Measurements from ENCODE around the gene SYCP2L.
"Not testable (repeated sequence)": the region's sequence is repeated elsewhere in the genome, so short reads cannot be mapped to it uniquely, and the experiment has no call there.

Gene SYCP2L

DNA sequence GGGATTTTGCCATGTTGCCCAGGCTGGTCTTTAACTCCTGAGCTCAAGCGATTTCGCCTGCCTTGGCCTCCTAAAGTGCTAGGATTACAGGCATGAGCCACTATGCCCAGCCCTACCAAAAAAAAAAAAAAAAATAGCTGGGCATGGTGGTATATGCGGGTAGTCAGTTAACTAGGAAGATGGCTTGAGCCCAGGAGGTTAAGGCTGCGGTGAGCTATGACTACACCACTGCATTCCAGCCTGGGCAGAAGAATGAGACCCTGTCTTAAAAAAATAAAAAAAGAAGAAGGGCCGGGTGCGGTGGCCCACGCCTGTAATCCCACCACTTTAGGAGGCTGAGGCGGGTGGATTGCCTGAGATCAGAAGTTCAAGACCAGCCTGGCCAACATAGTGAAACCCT is 107.0 kb downstream of the SYCP2L start:
- Mint-ChIP-seq H3K4me3 (no peak overlapping the region), H3K27me3 (peaks cover 11% of the 10 kb centered on the region), H3K27ac (no peak overlapping the region), H3K4me1 (ENCODE audit: low read depth) (no peaks in the 10 kb centered on the region), H3K9me3 (no peaks in the 10 kb centered on the region), H3K36me3 (ENCODE audit: low read depth) (no peaks in the 10 kb centered on the region)
- no peak for DNase-seq

DNA sequence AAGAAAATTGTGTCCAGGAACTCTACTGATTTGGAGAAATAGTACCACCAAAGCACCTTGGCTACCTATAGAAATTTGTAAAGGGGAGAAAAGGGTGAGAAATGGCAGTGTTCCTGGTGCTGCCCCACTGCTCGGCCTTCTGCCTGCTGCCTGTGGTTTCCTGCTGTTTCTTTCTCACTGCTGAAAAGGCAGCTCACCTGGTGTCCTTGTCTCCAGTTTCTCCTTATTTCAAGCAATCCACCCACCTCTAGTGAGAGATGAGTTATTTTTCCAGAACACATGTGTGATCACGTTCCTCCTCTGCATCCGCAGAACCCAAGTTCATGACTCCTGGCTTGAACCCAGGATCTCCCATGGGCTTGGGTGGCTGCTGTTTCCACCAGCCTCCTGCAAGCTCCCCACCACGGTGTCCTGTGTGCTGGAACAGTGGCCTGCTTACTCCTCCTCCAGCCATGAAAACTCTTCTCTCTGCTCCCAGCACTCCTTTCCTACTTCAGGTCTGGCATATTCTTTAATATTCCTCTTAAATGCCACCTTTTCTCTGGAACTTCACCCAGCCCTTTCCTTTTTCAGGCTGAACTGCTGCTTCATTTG is 108.4 kb downstream of the SYCP2L start:
- no peak for DNase-seq
- peaks cover 10% of the 10 kb centered on the region for H3K27me3 Mint-ChIP-seq

DNA sequence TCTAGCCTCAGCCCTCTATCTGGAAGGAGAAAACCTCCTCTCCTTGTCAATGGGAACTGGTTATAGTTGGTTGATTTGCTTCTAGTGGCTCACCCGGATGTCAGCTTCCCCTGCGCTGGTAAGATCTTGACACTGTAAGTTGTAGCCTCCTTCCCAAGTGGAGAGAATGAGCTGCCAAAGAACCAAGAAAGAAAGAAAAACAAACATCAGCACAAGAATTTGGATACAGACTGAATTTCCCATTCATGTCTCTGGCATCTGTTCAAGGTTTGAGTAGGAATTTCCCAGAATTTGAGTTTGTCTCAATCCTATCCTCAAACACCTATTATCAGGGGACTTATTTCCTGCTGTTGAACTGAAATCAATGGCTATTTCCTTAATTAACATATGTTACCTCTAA is 113.1 kb downstream of the SYCP2L start:
- no peaks in the 10 kb centered on the region for H3K4me1 Mint-ChIP-seq (ENCODE audit: low read depth)
- H3K9me3 Mint-ChIP-seq: no peaks in the 10 kb centered on the region
- H3K27ac Mint-ChIP-seq: no peak overlapping the region
- no peak for DNase-seq
- H3K36me3 Mint-ChIP-seq (ENCODE audit: low read depth): no peaks in the 10 kb centered on the region
- H3K4me3 Mint-ChIP-seq: no peak overlapping the region
- peaks cover 7% of the 10 kb centered on the region for H3K27me3 Mint-ChIP-seq

More for the DNA sequence above, 108.4 kb downstream of the SYCP2L start:
- no peaks in the 10 kb centered on the region for H3K4me1 Mint-ChIP-seq (ENCODE audit: low read depth)
- H3K9me3 Mint-ChIP-seq: no peaks in the 10 kb centered on the region
- no peak overlapping the region for H3K4me3 Mint-ChIP-seq
- H3K36me3 Mint-ChIP-seq (ENCODE audit: low read depth): no peaks in the 10 kb centered on the region
- no peak overlapping the region for H3K27ac Mint-ChIP-seq

DNA sequence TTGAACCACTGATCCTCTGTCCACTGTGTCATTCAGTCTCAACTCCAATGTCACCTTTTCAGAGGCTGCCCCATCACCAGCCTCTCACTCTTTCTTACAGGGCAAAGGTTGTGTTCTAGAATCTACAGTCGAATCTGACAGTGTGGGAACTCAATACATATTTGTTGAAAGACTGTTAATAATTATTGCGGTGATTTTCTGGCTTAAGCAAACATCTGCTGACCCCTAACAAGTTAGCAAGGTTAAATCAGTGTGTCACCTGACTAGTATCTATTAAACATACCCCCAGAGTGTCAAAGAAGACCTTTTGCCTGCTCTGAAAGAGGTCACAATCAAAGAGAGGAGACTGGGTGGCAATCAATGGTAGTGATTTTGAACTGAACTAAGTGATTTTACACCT is 115.3 kb downstream of the SYCP2L start:
- Mint-ChIP-seq H3K27me3 (peaks cover 9% of the 10 kb centered on the region), H3K9me3 (no peaks in the 10 kb centered on the region), H3K27ac (no peak overlapping the region), H3K4me3 (no peak overlapping the region), H3K4me1 (ENCODE audit: low read depth) (no peaks in the 10 kb centered on the region), H3K36me3 (ENCODE audit: low read depth) (no peaks in the 10 kb centered on the region)
- DNase-seq: no peak

DNA sequence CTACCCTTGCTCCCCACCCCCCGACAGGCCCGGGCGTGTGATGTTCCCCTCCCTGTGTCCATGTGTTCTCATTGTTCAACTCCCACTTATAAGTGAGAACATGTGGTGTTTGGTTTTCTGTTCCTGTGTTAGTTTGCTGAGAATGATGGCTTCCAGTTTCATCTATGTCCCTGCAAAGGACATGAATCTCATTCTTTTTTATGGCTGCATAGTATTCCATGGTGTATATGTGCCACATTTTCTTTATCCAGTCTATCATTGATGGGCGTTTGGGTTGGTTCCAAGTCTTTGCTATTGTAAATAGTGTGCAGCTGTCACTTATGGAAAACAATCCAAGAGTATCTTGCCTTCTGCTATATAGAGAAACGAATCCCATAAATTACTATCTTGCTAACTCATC is 116.4 kb downstream of the SYCP2L start:
- not testable (repeated sequence) for H3K27me3 Mint-ChIP-seq; H3K36me3 Mint-ChIP-seq (ENCODE audit: low read depth); H3K4me1 Mint-ChIP-seq (ENCODE audit: low read depth); H3K4me3 Mint-ChIP-seq; DNase-seq; H3K9me3 Mint-ChIP-seq; H3K27ac Mint-ChIP-seq

DNA sequence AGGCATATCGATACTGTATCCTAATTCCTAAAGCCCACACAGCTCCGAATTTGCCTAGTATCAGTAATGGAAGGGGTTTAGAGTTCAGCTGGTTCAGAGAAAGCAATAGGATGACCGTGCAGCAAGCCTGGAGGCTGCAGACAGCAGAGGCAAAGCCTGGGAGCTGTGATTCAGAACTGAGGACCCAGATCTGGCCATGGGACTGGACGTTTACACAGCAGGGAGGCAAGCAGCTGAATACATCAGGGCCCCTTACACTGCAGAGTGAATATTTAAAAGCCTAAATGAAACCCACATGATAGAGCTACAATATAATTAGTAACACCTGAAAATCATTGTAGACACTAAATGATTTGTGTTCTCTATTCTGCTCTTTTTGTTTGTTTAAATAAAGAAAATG is 119.2 kb downstream of the SYCP2L start:
- Mint-ChIP-seq H3K4me1 (ENCODE audit: low read depth) (no peaks in the 10 kb centered on the region), H3K27ac (no peak overlapping the region), H3K36me3 (ENCODE audit: low read depth) (no peaks in the 10 kb centered on the region), H3K27me3 (peaks cover 18% of the 10 kb centered on the region), H3K4me3 (no peak overlapping the region), H3K9me3 (no peaks in the 10 kb centered on the region)
- DNase-seq: no peak

DNA sequence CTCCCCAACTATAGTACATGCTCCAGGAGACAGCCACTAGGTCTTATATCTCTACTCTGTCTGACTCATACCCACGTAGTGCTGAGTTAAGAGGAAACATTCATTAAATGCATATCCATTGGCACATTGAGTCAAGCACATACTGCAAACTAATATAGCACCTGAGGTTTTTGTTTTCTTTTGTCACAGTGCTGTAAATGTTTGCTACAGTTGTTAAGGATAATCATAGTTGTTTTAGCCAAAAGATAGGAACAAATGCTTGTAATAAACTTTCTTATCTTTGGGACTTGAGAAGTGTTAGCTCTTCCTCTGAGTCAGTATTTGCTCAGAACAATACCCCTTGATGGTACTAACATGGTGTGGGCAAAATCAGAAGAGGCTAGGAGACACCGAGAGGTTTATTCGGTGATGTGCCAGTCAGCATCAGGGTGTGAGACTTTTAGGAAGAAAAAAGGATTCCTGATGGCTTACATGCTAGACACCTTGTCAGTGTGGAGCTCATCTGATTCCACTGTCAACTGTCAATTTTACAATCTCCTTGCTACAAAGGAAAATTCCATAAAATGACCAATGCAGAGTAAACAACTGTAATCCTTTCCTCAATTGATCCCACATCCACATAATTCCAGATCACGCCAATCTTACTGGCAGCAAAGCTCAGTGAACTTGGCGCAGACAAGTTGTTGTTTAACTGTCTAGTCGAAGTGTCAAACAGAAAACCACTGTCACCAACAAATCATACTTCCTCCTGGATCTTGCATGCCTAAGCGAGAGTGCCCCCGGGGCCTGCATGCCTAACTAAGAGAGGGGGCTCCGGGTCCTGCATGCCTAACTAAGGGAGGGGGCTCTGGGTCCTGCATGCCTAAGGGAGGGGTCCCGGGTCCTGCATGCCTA is 121.1 kb downstream of the SYCP2L start:
- Mint-ChIP-seq H3K4me1 (ENCODE audit: low read depth) (no peaks in the 10 kb centered on the region), H3K27me3 (peaks cover 14% of the 10 kb centered on the region), H3K27ac (no peak overlapping the region), H3K9me3 (no peaks in the 10 kb centered on the region), H3K36me3 (ENCODE audit: low read depth) (no peaks in the 10 kb centered on the region), H3K4me3 (no peak overlapping the region)
- DNase-seq: no peak

DNA sequence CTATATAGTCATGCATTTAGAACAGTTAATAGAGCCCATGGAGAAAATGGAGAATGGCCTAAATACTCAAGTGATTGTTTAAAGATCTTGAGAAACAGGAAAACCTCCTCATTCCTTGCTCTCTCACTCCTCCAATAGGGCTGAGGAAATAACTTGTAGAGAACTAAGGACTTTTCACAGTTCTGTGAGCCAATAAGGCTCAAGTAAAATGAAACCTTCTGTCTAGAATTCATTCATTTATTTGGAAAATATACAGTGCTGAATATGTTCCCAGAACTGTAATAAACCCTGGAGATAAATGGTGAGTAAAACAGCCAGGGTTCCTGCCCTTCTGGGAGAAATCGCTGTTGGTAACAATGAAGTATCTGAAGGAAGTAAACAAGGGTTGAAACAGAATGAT is 122.0 kb downstream of the SYCP2L start:
- Mint-ChIP-seq H3K36me3 (ENCODE audit: low read depth) (no peaks in the 10 kb centered on the region), H3K4me1 (ENCODE audit: low read depth) (no peaks in the 10 kb centered on the region), H3K27me3 (peaks cover 20% of the 10 kb centered on the region), H3K27ac (no peak overlapping the region), H3K4me3 (no peak overlapping the region), H3K9me3 (no peaks in the 10 kb centered on the region)
- DNase-seq: no peak

DNA sequence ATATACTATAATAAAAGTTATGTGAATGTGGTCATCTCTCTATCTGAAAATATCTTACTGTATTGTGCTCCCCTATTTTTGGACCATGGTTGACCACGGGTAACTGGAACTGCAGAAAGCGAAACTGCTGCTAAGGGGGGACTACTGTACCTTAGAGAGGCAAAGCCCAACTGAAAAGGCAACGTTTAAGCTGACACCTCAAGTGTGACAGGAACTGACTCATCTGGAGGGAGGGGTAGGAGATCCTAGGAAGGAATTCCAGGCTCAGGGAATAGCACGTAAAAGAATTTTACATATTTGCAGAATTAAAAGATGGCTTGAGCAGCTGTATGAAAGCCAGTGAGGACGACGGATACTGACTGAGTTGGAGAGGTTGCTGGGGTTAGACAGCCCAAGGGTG is 122.5 kb downstream of the SYCP2L start:
- no peak overlapping the region for H3K4me3 Mint-ChIP-seq
- H3K27me3 Mint-ChIP-seq: peaks cover 22% of the 10 kb centered on the region
- H3K9me3 Mint-ChIP-seq: no peaks in the 10 kb centered on the region
- no peaks in the 10 kb centered on the region for H3K4me1 Mint-ChIP-seq (ENCODE audit: low read depth)
- no peak overlapping the region for H3K27ac Mint-ChIP-seq
- DNase-seq: no peak
- no peaks in the 10 kb centered on the region for H3K36me3 Mint-ChIP-seq (ENCODE audit: low read depth)

DNA sequence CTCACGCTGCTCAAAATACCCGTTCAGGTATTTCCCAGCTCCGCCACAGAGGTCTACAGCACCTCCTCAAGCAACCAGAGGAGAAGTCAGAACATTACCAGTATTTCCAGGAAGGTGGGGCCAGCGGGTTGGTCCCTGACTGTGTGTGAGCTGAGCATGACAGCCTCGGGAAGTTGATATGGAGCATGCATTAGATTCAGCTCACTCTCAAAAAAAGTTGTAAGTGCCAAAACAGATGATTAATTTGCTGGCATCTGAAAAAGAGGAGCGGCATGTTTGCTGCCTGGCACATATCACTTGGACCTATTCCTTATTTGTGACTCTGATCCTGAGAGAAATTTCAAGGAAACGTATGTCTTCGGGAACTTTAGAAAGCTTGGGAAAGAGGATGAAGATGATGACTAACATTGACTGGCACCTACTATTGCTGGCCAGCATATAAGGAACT is 125.0 kb downstream of the SYCP2L start:
- Mint-ChIP-seq H3K4me3 (no peak overlapping the region), H3K4me1 (ENCODE audit: low read depth) (no peaks in the 10 kb centered on the region), H3K36me3 (ENCODE audit: low read depth) (no peaks in the 10 kb centered on the region), H3K27ac (no peak overlapping the region), H3K27me3 (peaks cover 29% of the 10 kb centered on the region), H3K9me3 (no peaks in the 10 kb centered on the region)
- DNase-seq: no peak

DNA sequence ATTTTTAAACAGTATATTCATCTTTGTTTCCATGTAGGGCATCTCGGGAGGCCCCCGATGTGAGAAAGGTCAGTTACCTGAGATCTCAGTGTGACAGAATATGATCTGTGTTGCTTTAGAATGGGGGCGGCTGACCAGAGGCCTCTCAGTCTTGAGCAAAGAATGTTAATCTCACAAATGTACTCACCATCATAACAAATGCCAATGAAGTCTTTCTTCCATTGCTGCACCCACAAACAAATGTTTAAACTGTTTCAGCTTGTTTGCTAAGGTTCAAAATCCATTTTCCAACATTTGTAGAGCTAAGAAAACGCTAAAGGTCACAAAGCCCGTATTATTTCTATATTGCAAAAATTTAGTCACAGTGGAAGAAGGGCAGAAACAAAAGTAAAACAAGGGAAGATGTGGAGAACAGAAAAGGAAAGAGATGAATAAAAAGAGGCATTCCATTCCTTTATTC is 125.5 kb downstream of the SYCP2L start:
- Mint-ChIP-seq H3K36me3 (ENCODE audit: low read depth) (no peaks in the 10 kb centered on the region), H3K4me3 (no peak overlapping the region), H3K27ac (no peak overlapping the region), H3K27me3 (peaks cover 29% of the 10 kb centered on the region), H3K4me1 (ENCODE audit: low read depth) (no peaks in the 10 kb centered on the region), H3K9me3 (no peaks in the 10 kb centered on the region)
- no peak for DNase-seq

DNA sequence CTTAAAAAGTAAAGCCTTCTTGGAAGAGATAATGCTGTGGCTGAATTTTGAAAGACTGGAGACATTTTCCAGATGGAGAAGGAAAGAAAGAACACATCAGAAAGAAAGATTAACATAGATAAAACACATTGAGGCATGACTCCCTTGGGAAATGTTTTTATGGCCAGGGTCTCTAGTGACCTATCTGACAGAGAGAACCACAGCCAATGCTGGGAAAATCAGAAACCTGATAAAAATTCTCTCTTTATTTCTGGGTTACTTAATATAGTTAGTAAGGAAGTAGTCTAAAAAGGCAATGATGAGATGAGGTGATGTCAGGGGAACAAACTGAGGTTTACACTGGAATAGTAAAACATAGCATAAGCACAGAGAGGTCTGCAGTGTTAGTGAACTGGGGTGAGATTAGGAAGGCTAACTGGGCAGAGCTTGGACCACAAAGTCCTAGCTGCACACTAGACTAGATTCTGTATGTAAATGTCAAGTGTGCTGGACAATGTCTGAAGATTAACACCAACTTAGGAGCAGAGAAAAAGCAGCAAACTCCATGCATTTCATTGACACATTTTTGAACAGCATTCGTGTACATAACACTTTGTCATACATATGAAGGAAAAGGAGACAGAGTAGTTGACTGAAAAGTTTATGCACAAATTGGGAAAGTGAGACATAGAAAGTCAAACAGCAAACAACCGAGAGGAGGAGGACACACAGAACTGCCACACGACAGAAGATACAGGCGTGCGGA is 126.3 kb downstream of the SYCP2L start:
- Mint-ChIP-seq H3K27me3 (peaks cover 33% of the 10 kb centered on the region), H3K36me3 (ENCODE audit: low read depth) (no peaks in the 10 kb centered on the region), H3K4me3 (no peak overlapping the region), H3K4me1 (ENCODE audit: low read depth) (no peaks in the 10 kb centered on the region), H3K27ac (no peak overlapping the region), H3K9me3 (no peaks in the 10 kb centered on the region)
- no peak for DNase-seq

DNA sequence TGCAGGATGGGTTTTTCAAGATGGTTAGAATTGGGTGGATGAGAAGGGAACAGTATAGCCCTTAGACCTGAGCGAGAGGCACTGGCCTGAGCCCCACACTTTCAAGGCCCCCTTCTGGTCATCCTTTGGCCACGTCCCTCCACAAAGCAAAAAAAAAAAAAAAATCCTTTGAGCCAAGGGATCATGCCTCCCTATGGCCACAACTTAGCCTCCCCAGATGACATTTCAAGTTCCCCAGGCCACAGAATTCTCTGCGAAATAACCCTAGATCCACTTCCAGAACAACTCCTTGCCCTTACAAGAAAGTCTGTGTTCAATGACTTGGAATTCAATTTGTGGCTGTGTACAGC is 126.8 kb downstream of the SYCP2L start:
- Mint-ChIP-seq H3K9me3 (no peaks in the 10 kb centered on the region), H3K4me1 (ENCODE audit: low read depth) (no peaks in the 10 kb centered on the region), H3K27ac (no peak overlapping the region), H3K36me3 (ENCODE audit: low read depth) (no peaks in the 10 kb centered on the region), H3K27me3 (peaks cover 33% of the 10 kb centered on the region), H3K4me3 (no peak overlapping the region)
- no peak for DNase-seq

DNA sequence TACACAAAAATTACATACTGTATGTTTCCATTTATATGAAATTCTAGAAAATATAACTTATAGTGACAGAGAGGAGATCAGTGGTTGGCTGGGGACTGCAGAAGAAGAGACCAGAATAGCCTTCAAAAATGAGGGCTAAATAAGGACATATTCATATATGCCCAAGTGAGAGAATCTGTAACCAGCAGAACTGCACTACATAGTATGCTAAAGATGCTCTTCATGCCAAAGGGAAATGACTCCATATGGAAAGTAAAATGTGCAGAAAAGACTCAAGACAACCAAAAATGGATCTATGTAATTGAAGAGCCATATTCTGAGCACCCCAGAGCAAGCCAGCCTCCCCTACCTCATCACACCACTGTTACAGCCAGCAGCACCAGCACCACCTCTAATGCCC is 128.2 kb downstream of the SYCP2L start:
- no peak overlapping the region for H3K27ac Mint-ChIP-seq
- H3K36me3 Mint-ChIP-seq (ENCODE audit: low read depth): no peaks in the 10 kb centered on the region
- DNase-seq: no peak
- no peak overlapping the region for H3K4me3 Mint-ChIP-seq
- H3K9me3 Mint-ChIP-seq: no peaks in the 10 kb centered on the region
- H3K4me1 Mint-ChIP-seq (ENCODE audit: low read depth): no peaks in the 10 kb centered on the region
- peaks cover 26% of the 10 kb centered on the region for H3K27me3 Mint-ChIP-seq

DNA sequence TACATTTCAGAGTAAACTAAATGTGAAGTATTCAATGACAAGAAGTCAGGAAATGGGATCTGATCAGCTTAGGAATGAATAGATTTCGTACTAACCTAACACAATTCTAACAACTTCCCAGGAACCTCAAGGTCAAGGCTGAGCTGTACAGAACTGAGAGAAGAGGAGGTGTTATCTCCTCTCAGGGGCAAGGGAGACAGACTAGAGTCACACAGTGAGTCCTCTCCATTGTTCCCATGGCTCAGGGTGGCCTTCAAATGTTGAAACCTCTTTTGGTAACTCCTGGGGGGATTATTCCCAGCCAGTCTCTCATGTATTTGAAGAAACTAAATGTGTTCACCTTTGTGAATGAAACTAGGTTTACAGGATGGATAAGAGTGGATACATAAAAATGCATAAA is 129.6 kb downstream of the SYCP2L start:
- no peak overlapping the region for H3K27ac Mint-ChIP-seq
- no peaks in the 10 kb centered on the region for H3K36me3 Mint-ChIP-seq (ENCODE audit: low read depth)
- DNase-seq: no peak
- no peaks in the 10 kb centered on the region for H3K4me1 Mint-ChIP-seq (ENCODE audit: low read depth)
- no peak overlapping the region for H3K4me3 Mint-ChIP-seq
- H3K27me3 Mint-ChIP-seq: peaks cover 28% of the 10 kb centered on the region
- H3K9me3 Mint-ChIP-seq: no peaks in the 10 kb centered on the region

All from activated T-cell treated with anti-CD3 and anti-CD28 coated beads, Interleukin-2, amount 50 U/mL, for 24 hours (primary cell).